ENCODE data around the gene VPS13C.

VPS13C gene

DNA sequence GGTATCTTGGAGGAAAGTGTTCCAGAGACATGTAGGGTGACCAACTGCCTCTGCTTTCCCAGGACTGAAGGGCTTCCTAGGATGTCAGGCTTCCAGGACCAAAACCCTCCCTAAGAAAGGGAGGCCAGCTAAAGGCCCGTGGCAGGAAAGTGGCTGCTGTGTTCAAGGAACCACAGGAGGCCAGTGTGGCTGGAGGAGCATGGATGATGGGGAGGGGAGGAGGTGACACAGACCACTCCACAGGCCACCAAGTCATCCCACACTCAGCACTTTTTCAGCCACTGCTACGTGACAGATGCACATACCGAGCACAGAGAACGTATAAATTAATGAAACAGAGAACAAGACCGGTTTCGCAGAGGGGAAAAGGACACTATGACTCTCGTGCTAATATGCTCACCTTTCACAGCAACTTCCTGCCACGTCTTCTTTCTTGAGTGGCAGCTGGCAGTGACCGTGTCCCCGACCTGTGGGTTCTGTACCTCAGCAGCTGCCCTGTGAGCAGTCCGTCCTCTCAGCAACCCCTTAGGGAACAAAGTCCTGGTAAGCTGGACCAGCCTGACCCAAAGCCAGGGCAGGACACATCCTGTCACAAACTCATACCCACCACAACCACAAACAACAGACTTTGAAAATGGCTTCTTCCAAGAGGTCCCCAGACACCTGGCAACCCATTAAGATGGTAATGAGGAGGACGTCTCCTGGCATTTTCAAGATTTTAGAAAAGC lies 244.7 kb downstream of the VPS13C start:
- no peak for DNase-seq (ENCODE audit: low spot score)

DNA sequence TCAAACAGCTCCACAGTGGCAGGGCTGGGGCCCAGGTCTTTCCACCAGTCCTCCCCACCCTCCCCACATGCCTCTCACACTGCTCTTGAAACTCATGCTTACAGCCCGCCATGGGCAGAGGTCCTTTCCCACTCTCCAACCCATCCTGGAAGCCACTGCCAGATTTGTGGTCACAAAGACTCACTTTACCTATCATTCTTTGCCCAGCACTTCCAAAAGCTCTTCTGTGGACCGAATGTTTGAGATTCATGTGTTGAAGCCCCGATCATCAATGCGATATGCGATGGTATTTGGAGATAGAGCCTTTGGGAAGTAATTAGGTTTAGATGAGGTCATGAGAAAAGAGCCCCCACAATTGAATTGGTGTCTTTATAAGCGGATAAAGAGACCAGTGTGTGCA lies 247.8 kb downstream of the VPS13C start:
- no peak for DNase-seq (ENCODE audit: low spot score)

DNA sequence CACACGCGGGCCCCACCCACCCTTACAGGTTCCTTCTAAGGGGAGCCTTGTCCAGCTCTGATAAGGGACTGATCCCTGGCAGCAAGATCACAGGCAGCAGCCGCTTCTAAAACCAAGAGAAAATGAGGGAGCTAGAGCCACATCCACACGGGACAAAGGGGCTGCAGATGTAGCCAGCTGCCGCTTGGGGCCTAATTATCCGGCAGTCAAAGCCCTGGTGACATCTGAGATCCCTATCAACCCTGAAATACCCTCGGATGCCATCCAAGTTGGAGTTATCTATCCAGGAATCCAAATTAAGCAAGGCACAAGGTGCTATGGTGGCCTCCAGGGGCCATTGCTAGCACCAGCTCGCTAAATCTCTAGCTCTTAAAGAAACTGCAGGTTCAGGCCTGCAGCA lies 248.3 kb downstream of the VPS13C start:
- DNase-seq (ENCODE audit: low spot score): no peak

DNA sequence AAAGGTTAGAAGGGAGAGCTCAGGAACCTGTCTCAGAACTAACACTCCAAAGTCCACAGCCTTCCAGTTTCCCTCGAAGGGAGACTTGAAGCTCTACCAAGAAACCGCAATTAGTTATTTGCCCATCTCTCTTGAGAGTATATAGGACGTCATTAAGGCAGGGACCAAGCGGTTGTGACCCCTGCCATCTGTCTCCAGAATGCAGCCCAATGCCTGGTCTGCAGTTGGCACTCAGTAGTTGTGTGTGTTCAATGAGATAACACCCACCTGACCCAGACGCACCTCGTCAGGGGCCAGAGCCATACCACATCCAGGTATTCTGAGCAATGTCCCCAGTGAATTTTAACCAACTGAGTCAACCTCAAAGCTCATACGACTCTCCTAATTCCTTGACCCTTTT lies 251.0 kb downstream of the VPS13C start:
- DNase-seq (ENCODE audit: low spot score): no peak

DNA sequence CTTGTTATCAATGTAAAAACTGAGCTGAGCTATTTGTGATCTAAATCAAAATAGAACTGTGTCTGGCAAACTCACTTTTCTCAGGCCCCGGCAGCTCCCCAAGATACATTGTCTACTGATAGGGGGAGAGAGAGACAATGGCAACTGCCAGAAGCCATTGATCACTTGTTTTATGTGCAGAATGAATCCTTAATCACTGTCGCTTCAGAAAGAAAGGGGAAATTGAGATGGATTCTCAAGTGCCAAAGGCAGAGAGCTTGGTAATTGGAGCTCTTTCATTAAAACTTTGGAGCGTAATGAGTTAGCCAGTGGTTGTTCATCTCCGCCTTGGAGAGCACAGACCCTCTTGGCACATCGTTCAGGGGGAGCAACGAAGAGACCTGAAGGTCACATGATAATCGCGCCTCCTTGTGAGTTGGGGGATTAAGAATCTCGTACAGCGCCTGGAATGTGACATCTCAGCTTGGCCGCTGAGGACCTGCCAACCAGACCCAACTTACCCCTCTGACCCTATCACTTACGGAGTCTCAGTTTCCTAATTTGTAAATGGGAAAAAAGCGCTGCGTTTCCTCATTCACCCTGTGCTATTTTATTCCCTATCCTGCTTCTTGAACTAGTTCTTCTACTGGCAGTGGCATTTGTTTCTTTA lies 252.8 kb downstream of the VPS13C start:
- no peak for DNase-seq (ENCODE audit: low spot score)
